Stimulated activated CD4-positive, alpha-beta T cell treated with anti-CD3 and anti-CD28 coated beads, Interleukin-2, amount 100 ng/mL, for 4 hours (primary cell): Measurements from ENCODE around the gene HES1.

Source experiments
- DNase-seq: peaks from one replicate; pipeline ENCODE4 v3.0.0-alpha.2; 2020; ENCODE audit warnings: low read depth

Gene HES1

GRCh38 chr3:194102436-194102835, 33.5 kb upstream of the HES1 start:
- DNase-seq, result no peak

- DNase-seq, result peak; percentile 35
These were observed 32.4 kb upstream of the HES1 start for GRCh38 chr3:194103505-194103904.

- no peak for DNase-seq
These were observed 31.8 kb upstream of the HES1 start for GRCh38 chr3:194103983-194104751.

GRCh38 chr3:194105292-194105691, 30.7 kb upstream of the HES1 start:
- no peak for DNase-seq

- DNase-seq, result no peak
These were observed 28.8 kb upstream of the HES1 start for GRCh38 chr3:194107107-194107506.

GRCh38 chr3:194109192-194109863, 26.6 kb upstream of the HES1 start:
- no peak for DNase-seq

- no peak for DNase-seq
These were observed 25.5 kb upstream of the HES1 start for GRCh38 chr3:194110483-194110882.

- DNase-seq, result no peak
These were observed 24.6 kb upstream of the HES1 start for GRCh38 chr3:194111336-194111735.

GRCh38 chr3:194112120-194113106, 23.5 kb upstream of the HES1 start:
- no peak for DNase-seq

- no peak for DNase-seq
These were observed 21.8 kb upstream of the HES1 start for GRCh38 chr3:194114123-194114522.

- no peak for DNase-seq
These were observed 18.7 kb upstream of the HES1 start for GRCh38 chr3:194117104-194117845.

- DNase-seq, result no peak
These were observed 17.0 kb upstream of the HES1 start for GRCh38 chr3:194118920-194119319.

- DNase-seq, result no peak
These were observed 15.9 kb upstream of the HES1 start for GRCh38 chr3:194119831-194120590.

GRCh38 chr3:194120789-194121770, 14.9 kb upstream of the HES1 start:
- DNase-seq, result no peak

GRCh38 chr3:194121891-194122631, 13.9 kb upstream of the HES1 start:
- DNase-seq, result no peak

GRCh38 chr3:194123726-194124125, 12.2 kb upstream of the HES1 start:
- DNase-seq, result no peak

- no peak for DNase-seq
These were observed 11.8 kb upstream of the HES1 start for GRCh38 chr3:194124193-194124592.

- DNase-seq, result no peak
These were observed 10.5 kb upstream of the HES1 start for GRCh38 chr3:194125442-194125841.

GRCh38 chr3:194126790-194127189, 9.2 kb upstream of the HES1 start:
- no peak for DNase-seq
